SK-N-MC (cell line): ENCODE data around the gene C22orf39.

Experiments
- EZH2 ChIP-seq: fragments of 200-600 bp; sonication (generic); IDR thresholded peaks from one replicate; pipeline ENCODE4 v1.6.1; 2017; ENCODE audit warnings: antibody characterized with exemption
- POLR2AphosphoS5 ChIP-seq: IDR thresholded peaks from 2 replicates; pipeline ENCODE4 v1.6.1; 2012; ENCODE audit warnings: mild to moderate bottlenecking, low read depth, low read length, borderline replicate concordance

DNA sequence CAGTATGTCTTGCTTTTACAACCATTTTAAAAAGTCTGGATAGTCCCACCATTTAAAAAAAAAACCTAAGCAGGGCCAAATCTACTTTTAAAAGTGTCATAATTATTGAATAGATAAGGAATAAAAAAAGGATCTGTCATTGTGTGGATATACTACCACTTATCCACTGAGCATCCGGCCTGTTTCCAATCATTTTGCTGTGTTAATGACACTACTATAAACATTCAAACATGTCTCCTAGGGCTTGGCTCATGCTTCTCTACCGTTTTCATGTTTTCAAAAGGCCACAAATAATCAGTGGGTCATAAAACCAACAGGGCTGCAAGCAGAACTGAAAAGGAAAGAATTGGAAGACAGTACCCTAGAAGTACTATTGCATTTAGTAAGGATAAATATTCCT is 12.5 kb upstream of the C22orf39 start:
- TF ChIP-seq POLR2AphosphoS5, result no peak
- TF ChIP-seq EZH2, result no peak
